Central memory CD8-positive, alpha-beta T cell (primary cell): ENCODE data around the gene FOXO3.
A peak's percentile ranks its signal among the peaks of the same experiment; 100 is the strongest.
"Not testable (repeated sequence)": the region's sequence is repeated elsewhere in the genome, so short reads cannot be mapped to it uniquely, and the experiment has no call there.

Experiments used
- ATAC-seq: fragments of 150-1000 bp; cut with Tn5 transposase; replicated peaks from 2 replicates; pipeline ENCODE4 v1.10.0; 2022; ENCODE audit warnings: mild to moderate bottlenecking, moderate FRiP score, moderate number of reproducible peaks; ENCODE audit not compliant: poor library complexity, severe bottlenecking; ENCODE audit errors: extremely low read depth
- DNase-seq, 2 donors: peaks; one replicate each; pipeline ENCODE4 v3.0.0; 2021; ENCODE audit warnings: low spot score in 2 of 2
- H3K27ac Mint-ChIP-seq: one replicate; pipeline ENCODE4 v1.8.0; 2022; ENCODE audit warnings: low read depth, mild to moderate bottlenecking, moderate library complexity, mixed read lengths
- H3K27me3 Mint-ChIP-seq: one replicate; pipeline ENCODE4 v1.8.0; 2022; ENCODE audit warnings: mixed read lengths
- H3K36me3 Mint-ChIP-seq: one replicate; pipeline ENCODE4 v1.8.0; 2022; ENCODE audit warnings: mild to moderate bottlenecking, moderate library complexity, mixed read lengths; ENCODE audit not compliant: insufficient read depth
- H3K4me1 Mint-ChIP-seq: one replicate; pipeline ENCODE4 v1.8.0; 2022; ENCODE audit warnings: mixed read lengths
- H3K4me3 Mint-ChIP-seq: one replicate; pipeline ENCODE4 v1.8.0; 2022; ENCODE audit warnings: mild to moderate bottlenecking, moderate library complexity, mixed read lengths
- H3K9me3 Mint-ChIP-seq: one replicate; pipeline ENCODE4 v1.8.0; 2022; ENCODE audit warnings: mixed read lengths

The FOXO3 gene

GRCh38 chr6:108559097-108559883 lies 1.4 kb upstream of the FOXO3 start:
- H3K4me1 Mint-ChIP-seq = peaks cover 24% of the 10 kb centered on the region
- peaks cover 34% of the 10 kb centered on the region for H3K36me3 Mint-ChIP-seq
- peak; percentile 72 to 86 for DNase-seq
- H3K9me3 Mint-ChIP-seq = no peaks in the 10 kb centered on the region
- peak overlapping the region; percentile 98 for H3K27ac Mint-ChIP-seq
- ATAC-seq = peak; percentile 58
- H3K27me3 Mint-ChIP-seq = no peaks in the 10 kb centered on the region
- peak overlapping the region; percentile 88 for H3K4me3 Mint-ChIP-seq

DNA sequence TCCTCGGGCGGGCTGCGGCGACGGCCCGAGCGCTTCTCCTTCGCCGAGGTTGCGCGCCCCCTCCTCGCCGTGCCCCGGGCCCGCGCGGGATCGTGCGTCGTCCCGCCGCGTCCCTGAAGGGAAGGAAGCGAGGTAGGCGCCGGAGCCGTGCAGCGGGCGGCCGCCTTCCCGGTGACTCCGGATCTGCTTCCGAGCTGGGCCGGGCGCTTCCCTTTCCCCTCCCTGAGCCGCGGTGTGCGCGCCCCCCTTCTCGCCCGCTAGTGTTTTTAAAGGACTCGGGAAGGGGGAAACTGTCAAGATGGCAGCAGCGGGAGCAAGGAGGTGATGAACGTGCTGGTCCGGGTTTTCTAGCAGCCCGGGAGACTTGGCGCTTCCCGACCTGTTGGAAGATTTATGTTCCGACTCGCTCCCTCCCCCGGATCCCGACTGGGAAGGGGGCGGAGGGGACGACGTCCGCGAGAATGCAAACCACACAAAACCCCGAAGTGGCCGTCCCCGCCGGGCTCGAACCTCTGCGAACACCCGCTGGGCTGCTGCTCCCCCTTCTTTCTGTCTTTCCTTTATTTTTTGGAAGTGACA lies 744 bp upstream of the FOXO3 start:
- H3K4me3 Mint-ChIP-seq = peak overlapping the region; percentile 88
- DNase-seq (peak in 1 of 2 donors; percentile 29), ATAC-seq (no peak)
- peaks cover 34% of the 10 kb centered on the region for H3K36me3 Mint-ChIP-seq
- no peaks in the 10 kb centered on the region for H3K9me3 Mint-ChIP-seq
- H3K27me3 Mint-ChIP-seq = no peaks in the 10 kb centered on the region
- H3K27ac Mint-ChIP-seq = peak overlapping the region; percentile 98
- H3K4me1 Mint-ChIP-seq = peaks cover 31% of the 10 kb centered on the region

DNA sequence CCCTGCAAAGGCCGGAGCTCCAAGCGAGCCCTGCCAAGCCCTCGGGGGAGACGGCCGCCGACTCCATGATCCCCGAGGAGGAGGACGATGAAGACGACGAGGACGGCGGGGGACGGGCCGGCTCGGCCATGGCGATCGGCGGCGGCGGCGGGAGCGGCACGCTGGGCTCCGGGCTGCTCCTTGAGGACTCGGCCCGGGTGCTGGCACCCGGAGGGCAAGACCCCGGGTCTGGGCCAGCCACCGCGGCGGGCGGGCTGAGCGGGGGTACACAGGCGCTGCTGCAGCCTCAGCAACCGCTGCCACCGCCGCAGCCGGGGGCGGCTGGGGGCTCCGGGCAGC lies 561 bp downstream of the FOXO3 start:
- H3K9me3 Mint-ChIP-seq, DNase-seq, ATAC-seq, H3K27ac Mint-ChIP-seq, H3K27me3 Mint-ChIP-seq: not testable (repeated sequence)
- Mint-ChIP-seq H3K4me1 (peaks cover 44% of the 10 kb centered on the region), H3K4me3 (peak overlapping the region; percentile 88), H3K36me3 (peaks cover 35% of the 10 kb centered on the region)

- peak overlapping the region; percentile 75 for H3K4me3 Mint-ChIP-seq
- H3K4me1 Mint-ChIP-seq = peaks cover 49% of the 10 kb centered on the region
- H3K36me3 Mint-ChIP-seq = peaks cover 35% of the 10 kb centered on the region
- DNase-seq (no peak), ATAC-seq (no peak)
- no peaks in the 10 kb centered on the region for H3K27me3 Mint-ChIP-seq
- H3K27ac Mint-ChIP-seq = peak overlapping the region; percentile 57
- no peaks in the 10 kb centered on the region for H3K9me3 Mint-ChIP-seq
These were observed 1.2 kb downstream of the FOXO3 start for GRCh38 chr6:108561742-108562502.

GRCh38 chr6:108562503-108562993 lies 1.8 kb downstream of the FOXO3 start:
- Mint-ChIP-seq H3K27ac (peak overlapping the region; percentile 57), H3K9me3 (no peaks in the 10 kb centered on the region)

GRCh38 chr6:108563292-108563691 lies 2.6 kb downstream of the FOXO3 start:
- DNase-seq (no peak), ATAC-seq (no peak)
- H3K4me1 Mint-ChIP-seq = peaks cover 58% of the 10 kb centered on the region
- H3K27ac Mint-ChIP-seq = peak overlapping the region; percentile 4
- H3K4me3 Mint-ChIP-seq = peak overlapping the region; percentile 75
- no peaks in the 10 kb centered on the region for H3K9me3 Mint-ChIP-seq
- no peaks in the 10 kb centered on the region for H3K27me3 Mint-ChIP-seq
- H3K36me3 Mint-ChIP-seq = peaks cover 31% of the 10 kb centered on the region

More at GRCh38 chr6:108562503-108562993, 1.8 kb downstream of the FOXO3 start:
- Mint-ChIP-seq H3K4me3 (peak overlapping the region; percentile 75), H3K4me1 (peaks cover 54% of the 10 kb centered on the region), H3K36me3 (peaks cover 32% of the 10 kb centered on the region), H3K27me3 (no peaks in the 10 kb centered on the region)
- DNase-seq = no peak
- no peak for ATAC-seq

DNA sequence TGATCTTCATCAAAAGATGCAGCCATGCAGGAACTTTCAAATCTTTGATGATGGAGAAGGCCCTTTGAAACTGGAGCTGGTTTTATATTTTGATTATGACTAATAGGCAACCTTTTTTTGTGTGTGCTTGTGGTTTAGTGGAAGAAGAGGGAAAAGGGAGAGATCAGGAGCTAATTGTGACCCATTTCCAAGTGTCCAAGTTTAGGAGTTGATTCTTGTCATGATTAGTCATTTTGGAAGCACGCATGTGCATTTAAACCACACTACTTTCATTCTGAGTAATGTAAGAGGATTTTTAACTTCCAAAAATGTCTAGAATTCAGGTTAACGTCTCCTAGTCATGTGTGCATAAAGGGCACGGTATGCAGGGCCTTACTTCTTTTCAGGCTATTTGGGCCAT lies 3.5 kb downstream of the FOXO3 start:
- H3K36me3 Mint-ChIP-seq = peaks cover 31% of the 10 kb centered on the region
- DNase-seq (no peak), ATAC-seq (no peak)
- H3K9me3 Mint-ChIP-seq = no peaks in the 10 kb centered on the region
- H3K27me3 Mint-ChIP-seq = no peaks in the 10 kb centered on the region
- peak overlapping the region; percentile 2 for H3K4me3 Mint-ChIP-seq
- peak overlapping the region; percentile 73 for H3K27ac Mint-ChIP-seq
- peaks cover 66% of the 10 kb centered on the region for H3K4me1 Mint-ChIP-seq

- peak overlapping the region; percentile 73 for H3K27ac Mint-ChIP-seq
- H3K36me3 Mint-ChIP-seq = peaks cover 30% of the 10 kb centered on the region
- H3K4me3 Mint-ChIP-seq = peak overlapping the region; percentile 17
- peak; percentile 66 for ATAC-seq
- H3K4me1 Mint-ChIP-seq = peaks cover 72% of the 10 kb centered on the region
- peak in 1 of 2 donors; percentile 16 for DNase-seq
- H3K27me3 Mint-ChIP-seq = no peaks in the 10 kb centered on the region
- H3K9me3 Mint-ChIP-seq = no peaks in the 10 kb centered on the region
These were observed 4.5 kb downstream of the FOXO3 start for GRCh38 chr6:108565091-108565766.

DNA sequence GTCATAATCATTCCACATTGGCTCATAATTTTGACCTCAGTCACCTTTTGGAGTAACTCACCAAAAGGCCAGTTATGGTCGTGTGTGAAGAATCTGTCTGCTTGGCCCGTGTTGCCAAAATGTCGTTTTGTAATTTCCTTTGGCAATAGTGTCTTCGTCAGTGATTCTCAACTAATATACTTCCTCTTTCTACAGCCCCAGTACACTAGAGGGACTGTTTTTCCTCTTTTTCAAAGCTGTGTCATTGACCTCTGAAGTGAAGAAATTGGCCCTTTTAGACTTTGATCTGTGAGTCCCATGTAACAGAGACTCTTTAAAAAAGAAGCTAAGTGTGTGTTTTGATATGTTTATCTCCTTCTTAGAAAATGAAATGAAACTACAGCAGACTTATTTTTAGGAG lies 5.2 kb downstream of the FOXO3 start:
- no peaks in the 10 kb centered on the region for H3K9me3 Mint-ChIP-seq
- DNase-seq (no peak), ATAC-seq (no peak)
- peaks cover 72% of the 10 kb centered on the region for H3K4me1 Mint-ChIP-seq
- peak overlapping the region; percentile 17 for H3K4me3 Mint-ChIP-seq
- H3K27me3 Mint-ChIP-seq = no peaks in the 10 kb centered on the region
- H3K36me3 Mint-ChIP-seq = peaks cover 35% of the 10 kb centered on the region
- peak overlapping the region; percentile 67 for H3K27ac Mint-ChIP-seq

- H3K9me3 Mint-ChIP-seq = no peaks in the 10 kb centered on the region
- peak overlapping the region; percentile 67 for H3K27ac Mint-ChIP-seq
- no peak for DNase-seq
- no peaks in the 10 kb centered on the region for H3K27me3 Mint-ChIP-seq
- peaks cover 76% of the 10 kb centered on the region for H3K4me1 Mint-ChIP-seq
- no peak overlapping the region for H3K4me3 Mint-ChIP-seq
- no peak for ATAC-seq
- peaks cover 40% of the 10 kb centered on the region for H3K36me3 Mint-ChIP-seq
These were observed 5.7 kb downstream of the FOXO3 start for GRCh38 chr6:108566406-108566805.

DNA sequence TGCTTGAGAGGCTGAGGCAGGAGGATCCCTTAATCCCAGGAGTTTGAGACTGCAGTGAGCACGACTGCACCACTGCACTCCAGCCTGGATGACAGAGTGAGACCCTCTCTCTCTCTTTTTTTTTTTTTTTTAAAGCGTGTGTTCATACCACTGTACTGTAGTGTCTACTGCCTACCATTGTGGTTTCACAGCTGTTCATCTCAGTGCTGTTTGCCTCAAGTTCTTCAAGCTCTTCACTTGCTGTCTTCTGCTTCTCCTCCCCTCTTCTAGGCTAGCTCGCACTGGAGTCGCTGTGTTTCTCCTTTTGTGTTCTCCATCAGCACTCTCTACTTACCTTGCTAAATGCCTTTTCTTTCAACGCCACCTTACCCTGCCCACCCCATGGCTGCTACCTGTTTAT lies 7.4 kb downstream of the FOXO3 start:
- peaks cover 70% of the 10 kb centered on the region for H3K4me1 Mint-ChIP-seq

More for the DNA sequence above, 7.4 kb downstream of the FOXO3 start:
- no peak overlapping the region for H3K27ac Mint-ChIP-seq
- ATAC-seq (peak; percentile 50), DNase-seq (no peak)
- H3K9me3 Mint-ChIP-seq = no peaks in the 10 kb centered on the region
- no peaks in the 10 kb centered on the region for H3K27me3 Mint-ChIP-seq
- H3K36me3 Mint-ChIP-seq = peaks cover 32% of the 10 kb centered on the region
- H3K4me3 Mint-ChIP-seq = peak overlapping the region; percentile 58
